Memory B cell (primary cell): ENCODE results near the gene SMNDC1.
"Not testable (repeated sequence)": the region's sequence is repeated elsewhere in the genome, so short reads cannot be mapped to it uniquely, and the experiment has no call there.

Source experiments
- ATAC-seq: fragments of 150-1000 bp; cut with Tn5 transposase; 2 replicates; pipeline ENCODE4 v1.10.0; 2021; ENCODE audit warnings: low read depth, mild to moderate bottlenecking, moderate library complexity
- DNase-seq, 2 donors: peaks; one replicate each; pipeline ENCODE4 v3.0.0; 2022; ENCODE audit warnings: low spot score in 2 of 2
- H3K27ac Mint-ChIP-seq: one replicate; pipeline ENCODE4 v1.8.0; 2022; ENCODE audit warnings: mild to moderate bottlenecking, moderate library complexity, mixed read lengths
- H3K27me3 Mint-ChIP-seq: one replicate; pipeline ENCODE4 v1.8.0; 2022; ENCODE audit warnings: mixed read lengths
- H3K36me3 Mint-ChIP-seq: one replicate; pipeline ENCODE4 v1.8.0; 2022; ENCODE audit warnings: mild to moderate bottlenecking, mixed read lengths
- H3K4me1 Mint-ChIP-seq: one replicate; pipeline ENCODE4 v1.8.0; 2022; ENCODE audit warnings: mixed read lengths
- H3K4me3 Mint-ChIP-seq: one replicate; pipeline ENCODE4 v1.8.0; 2022; ENCODE audit warnings: mild to moderate bottlenecking, moderate library complexity, mixed read lengths
- H3K9me3 Mint-ChIP-seq: one replicate; pipeline ENCODE4 v1.8.0; 2022; ENCODE audit warnings: mixed read lengths

The SMNDC1 gene

GRCh38 chr10:110268971-110269370 lies 35.7 kb downstream of the SMNDC1 start:
- DNase-seq (no peak), ATAC-seq (no peak)
- no peaks in the 10 kb centered on the region for H3K9me3 Mint-ChIP-seq
- H3K4me1 Mint-ChIP-seq = peaks cover 20% of the 10 kb centered on the region
- peak overlapping the region; percentile 63 for H3K27ac Mint-ChIP-seq
- peaks cover under 1% of the 10 kb centered on the region for H3K36me3 Mint-ChIP-seq
- no peak overlapping the region for H3K4me3 Mint-ChIP-seq
- H3K27me3 Mint-ChIP-seq = no peaks in the 10 kb centered on the region

DNA sequence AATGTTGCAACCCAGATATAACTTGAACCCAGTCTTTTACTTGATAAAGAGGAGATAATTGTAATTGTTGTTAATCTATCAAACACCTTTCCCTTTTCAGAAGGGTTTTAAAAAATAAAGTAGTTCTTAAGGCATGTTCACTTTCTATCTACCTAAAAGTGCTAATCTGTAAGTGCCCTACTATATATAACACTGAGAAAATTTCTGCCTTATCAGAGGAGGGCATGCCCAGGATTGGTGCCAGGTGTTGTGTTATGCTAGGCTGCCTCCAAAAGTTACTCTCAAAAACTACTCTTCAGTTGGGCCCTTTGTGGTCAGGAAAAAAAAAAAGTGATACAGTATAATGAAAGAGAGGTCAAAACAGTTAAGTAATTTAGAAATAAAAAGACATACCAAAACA lies 36.3 kb downstream of the SMNDC1 start:
- Mint-ChIP-seq H3K9me3 (no peaks in the 10 kb centered on the region), H3K4me3 (no peak overlapping the region), H3K27ac (no peak overlapping the region), H3K4me1 (peaks cover 16% of the 10 kb centered on the region), H3K27me3 (no peaks in the 10 kb centered on the region), H3K36me3 (peaks cover 2% of the 10 kb centered on the region)
- ATAC-seq (peak; percentile 42), DNase-seq (no peak)

GRCh38 chr10:110267276-110267675 lies 37.4 kb downstream of the SMNDC1 start:
- H3K9me3 Mint-ChIP-seq = no peaks in the 10 kb centered on the region
- no peak overlapping the region for H3K27ac Mint-ChIP-seq
- peaks cover 13% of the 10 kb centered on the region for H3K4me1 Mint-ChIP-seq
- ATAC-seq = no peak
- no peaks in the 10 kb centered on the region for H3K27me3 Mint-ChIP-seq
- no peak for DNase-seq
- H3K4me3 Mint-ChIP-seq = no peak overlapping the region
- peaks cover 2% of the 10 kb centered on the region for H3K36me3 Mint-ChIP-seq

GRCh38 chr10:110265573-110266193 lies 39.0 kb downstream of the SMNDC1 start:
- H3K27me3 Mint-ChIP-seq = no peaks in the 10 kb centered on the region
- peaks cover 4% of the 10 kb centered on the region for H3K36me3 Mint-ChIP-seq
- ATAC-seq (no peak), DNase-seq (no peak)
- H3K9me3 Mint-ChIP-seq = no peaks in the 10 kb centered on the region
- H3K4me3 Mint-ChIP-seq = no peak overlapping the region
- peaks cover 13% of the 10 kb centered on the region for H3K4me1 Mint-ChIP-seq
- no peak overlapping the region for H3K27ac Mint-ChIP-seq

- ATAC-seq (no peak), DNase-seq (no peak)
- H3K27ac Mint-ChIP-seq = no peak overlapping the region
- H3K4me1 Mint-ChIP-seq = peaks cover 2% of the 10 kb centered on the region
- no peaks in the 10 kb centered on the region for H3K27me3 Mint-ChIP-seq
- H3K36me3 Mint-ChIP-seq = peaks cover 4% of the 10 kb centered on the region
- no peak overlapping the region for H3K4me3 Mint-ChIP-seq
- no peaks in the 10 kb centered on the region for H3K9me3 Mint-ChIP-seq
Measured at GRCh38 chr10:110263164-110263563, 41.6 kb downstream of the SMNDC1 start.

- DNase-seq = no peak
- H3K4me3 Mint-ChIP-seq = no peak overlapping the region
- H3K36me3 Mint-ChIP-seq = peaks cover 7% of the 10 kb centered on the region
- H3K27ac Mint-ChIP-seq = no peak overlapping the region
- no peaks in the 10 kb centered on the region for H3K4me1 Mint-ChIP-seq
- H3K27me3 Mint-ChIP-seq = no peaks in the 10 kb centered on the region
- no peak for ATAC-seq
- no peaks in the 10 kb centered on the region for H3K9me3 Mint-ChIP-seq
Measured at GRCh38 chr10:110260746-110261477, 43.8 kb downstream of the SMNDC1 start.

DNA sequence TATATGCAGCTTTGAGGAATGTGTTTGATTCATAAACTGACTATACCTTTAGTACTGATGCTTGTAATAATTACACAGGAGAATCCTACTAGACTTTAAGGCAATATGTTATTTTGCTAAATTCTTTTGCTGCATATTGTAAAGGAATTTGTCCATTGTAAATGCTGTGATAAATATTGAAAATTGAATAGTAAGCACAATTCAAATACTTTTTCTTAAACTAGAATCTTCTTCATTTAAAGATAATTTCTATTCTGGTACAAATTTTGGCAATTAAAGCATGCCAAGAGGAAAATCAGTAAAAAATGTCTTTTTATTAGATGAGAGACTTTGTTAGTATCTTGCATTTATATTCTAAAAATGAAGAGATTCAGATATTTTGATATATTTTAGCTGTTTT lies 45.4 kb downstream of the SMNDC1 start:
- DNase-seq (no peak), ATAC-seq (no peak)
- H3K4me3 Mint-ChIP-seq = no peak overlapping the region
- peaks cover 16% of the 10 kb centered on the region for H3K36me3 Mint-ChIP-seq
- H3K9me3 Mint-ChIP-seq = peaks cover 3% of the 10 kb centered on the region
- peaks cover 3% of the 10 kb centered on the region for H3K4me1 Mint-ChIP-seq
- H3K27me3 Mint-ChIP-seq = no peaks in the 10 kb centered on the region
- no peak overlapping the region for H3K27ac Mint-ChIP-seq

DNA sequence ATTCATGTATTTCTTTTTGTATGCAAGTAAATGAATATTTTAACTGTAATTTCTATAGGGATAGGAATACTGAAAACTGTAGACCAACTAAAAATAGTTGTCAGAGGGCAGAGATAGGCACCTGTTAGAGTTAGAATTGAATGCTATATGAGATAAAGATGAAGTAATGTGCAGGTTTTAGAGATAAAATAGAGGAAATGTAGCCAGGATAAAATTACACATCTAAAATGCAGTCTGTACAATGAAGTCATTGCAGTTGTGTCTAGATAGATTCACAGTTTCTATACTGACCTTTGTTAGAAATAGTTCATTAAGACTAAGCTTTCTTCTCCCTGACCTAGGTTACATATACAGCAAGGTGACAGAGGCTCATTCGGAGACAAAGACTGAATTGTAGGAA lies 46.2 kb downstream of the SMNDC1 start:
- ATAC-seq = no peak
- H3K4me1 Mint-ChIP-seq = peaks cover 5% of the 10 kb centered on the region
- no peak overlapping the region for H3K4me3 Mint-ChIP-seq
- H3K36me3 Mint-ChIP-seq = peaks cover 16% of the 10 kb centered on the region
- peaks cover 3% of the 10 kb centered on the region for H3K9me3 Mint-ChIP-seq
- DNase-seq = no peak
- H3K27ac Mint-ChIP-seq = no peak overlapping the region
- no peaks in the 10 kb centered on the region for H3K27me3 Mint-ChIP-seq

- DNase-seq (no peak), ATAC-seq (no peak)
- no peak overlapping the region for H3K27ac Mint-ChIP-seq
Measured at GRCh38 chr10:110254467-110254866, 50.3 kb downstream of the SMNDC1 start.

DNA sequence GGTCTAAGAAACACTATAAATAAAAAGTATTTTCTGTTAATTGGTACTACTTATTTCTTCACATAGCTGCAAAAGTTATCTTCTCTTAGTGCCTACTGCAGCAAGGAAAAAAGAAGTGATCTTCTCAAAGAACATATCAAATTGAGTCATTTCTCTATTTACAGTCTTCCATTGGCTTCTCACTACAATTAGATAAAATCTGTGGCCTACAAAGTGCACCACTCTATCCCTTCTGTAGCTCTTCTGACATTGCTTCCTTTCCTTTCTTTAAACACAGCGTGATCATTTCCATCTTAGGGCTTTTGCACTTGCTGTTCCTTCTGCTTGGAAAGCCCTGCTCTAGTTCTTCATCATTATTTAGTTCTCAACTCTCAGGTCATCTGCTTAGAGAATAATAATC lies 52.6 kb downstream of the SMNDC1 start:
- H3K36me3 Mint-ChIP-seq = peaks cover 19% of the 10 kb centered on the region
- no peaks in the 10 kb centered on the region for H3K27me3 Mint-ChIP-seq
- no peak overlapping the region for H3K4me3 Mint-ChIP-seq
- peaks cover 5% of the 10 kb centered on the region for H3K4me1 Mint-ChIP-seq
- ATAC-seq (no peak), DNase-seq (no peak)
- peaks cover 3% of the 10 kb centered on the region for H3K9me3 Mint-ChIP-seq
- no peak overlapping the region for H3K27ac Mint-ChIP-seq

More at GRCh38 chr10:110254467-110254866, 50.3 kb downstream of the SMNDC1 start:
- H3K27me3 Mint-ChIP-seq = no peaks in the 10 kb centered on the region
- peaks cover 3% of the 10 kb centered on the region for H3K9me3 Mint-ChIP-seq
- H3K4me1 Mint-ChIP-seq = peaks cover 5% of the 10 kb centered on the region
- peaks cover 14% of the 10 kb centered on the region for H3K36me3 Mint-ChIP-seq
- H3K4me3 Mint-ChIP-seq = no peak overlapping the region

- H3K9me3 Mint-ChIP-seq, H3K4me3 Mint-ChIP-seq, H3K27ac Mint-ChIP-seq, H3K4me1 Mint-ChIP-seq, H3K27me3 Mint-ChIP-seq, DNase-seq, ATAC-seq: not testable (repeated sequence)
- peaks cover 17% of the 10 kb centered on the region for H3K36me3 Mint-ChIP-seq
Measured at GRCh38 chr10:110251392-110251791, 53.3 kb downstream of the SMNDC1 start.

DNA sequence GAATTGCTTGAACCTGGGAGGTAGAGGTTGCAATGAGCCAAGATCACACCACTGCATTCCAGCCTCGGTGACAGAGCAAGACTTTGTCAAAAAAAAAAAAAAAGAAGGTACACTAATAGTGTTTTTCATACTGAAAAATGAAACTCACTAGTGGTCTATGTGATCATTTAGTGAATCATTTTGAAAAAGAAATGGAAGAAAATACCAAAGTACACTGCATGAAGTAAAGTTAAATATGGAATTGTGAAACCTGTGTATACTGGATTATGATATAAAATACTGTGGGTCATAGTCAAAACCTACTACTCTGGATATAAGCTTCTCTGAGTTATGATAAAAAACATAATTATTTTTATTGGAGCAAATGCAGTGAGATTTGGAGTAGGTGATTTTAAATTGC lies 55.2 kb downstream of the SMNDC1 start:
- peaks cover 17% of the 10 kb centered on the region for H3K36me3 Mint-ChIP-seq
- H3K27ac Mint-ChIP-seq, DNase-seq, H3K4me3 Mint-ChIP-seq, H3K27me3 Mint-ChIP-seq, ATAC-seq, H3K4me1 Mint-ChIP-seq, H3K9me3 Mint-ChIP-seq: not testable (repeated sequence)

GRCh38 chr10:110247833-110248232 lies 56.9 kb downstream of the SMNDC1 start:
- not testable (repeated sequence) for H3K27me3 Mint-ChIP-seq, ATAC-seq, H3K4me3 Mint-ChIP-seq, H3K9me3 Mint-ChIP-seq, DNase-seq, H3K4me1 Mint-ChIP-seq, H3K27ac Mint-ChIP-seq
- H3K36me3 Mint-ChIP-seq = peaks cover 15% of the 10 kb centered on the region

- peaks cover 25% of the 10 kb centered on the region for H3K36me3 Mint-ChIP-seq
- no peaks in the 10 kb centered on the region for H3K9me3 Mint-ChIP-seq
- ATAC-seq = no peak
- no peak for DNase-seq
- no peak overlapping the region for H3K27ac Mint-ChIP-seq
- H3K4me3 Mint-ChIP-seq = no peak overlapping the region
- no peaks in the 10 kb centered on the region for H3K27me3 Mint-ChIP-seq
- peaks cover 10% of the 10 kb centered on the region for H3K4me1 Mint-ChIP-seq
Measured at GRCh38 chr10:110244550-110244949, 60.2 kb downstream of the SMNDC1 start.

DNA sequence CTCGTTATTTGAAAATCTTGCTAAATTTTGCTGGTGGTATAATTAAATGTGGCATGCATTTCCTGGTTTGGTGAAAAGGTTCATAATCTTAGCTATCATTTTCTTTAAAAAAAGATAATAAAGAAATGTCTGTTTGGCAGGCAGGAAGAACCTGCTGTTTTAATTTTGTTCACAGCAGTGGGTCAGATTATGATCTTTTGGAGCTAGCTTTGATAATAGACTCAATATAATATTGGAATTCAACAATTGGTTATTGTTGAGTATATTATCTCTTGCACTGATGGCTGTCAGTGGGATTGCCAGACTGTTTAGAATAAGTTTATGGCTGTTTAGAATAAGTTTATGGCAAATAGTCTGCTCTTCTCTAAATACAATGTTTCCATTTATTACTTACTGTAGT lies 62.2 kb downstream of the SMNDC1 start:
- no peak for DNase-seq
- Mint-ChIP-seq H3K4me3 (no peak overlapping the region), H3K27me3 (no peaks in the 10 kb centered on the region), H3K36me3 (peaks cover 28% of the 10 kb centered on the region), H3K9me3 (no peaks in the 10 kb centered on the region), H3K27ac (no peak overlapping the region), H3K4me1 (peaks cover 14% of the 10 kb centered on the region)
- no peak for ATAC-seq
